KOPT-K1 (cell line): ENCODE measurements around the gene CCDC40.
A peak's percentile ranks its signal among the peaks of the same experiment; 100 is the strongest.
"Not testable (repeated sequence)": the region's sequence is repeated elsewhere in the genome, so short reads cannot be mapped to it uniquely, and the experiment has no call there.

Experiments used
- H3K27ac ChIP-seq: fragments of 200-600 bp; sonication (generic); 2 replicates; pipeline ENCODE4 v1.5.1; 2016; ENCODE audit warnings: antibody characterized with exemption, mild to moderate bottlenecking, low read depth, low read length; ENCODE audit not compliant: poor library complexity, severe bottlenecking
- H3K36me3 ChIP-seq: fragments of 200-600 bp; sonication (generic); 2 replicates; pipeline ENCODE4 v1.5.1; 2017; ENCODE audit warnings: antibody characterized with exemption, mild to moderate bottlenecking, low read length, moderate library complexity; ENCODE audit not compliant: insufficient read depth
- H3K9me3 ChIP-seq: fragments of 200-600 bp; sonication (generic); 2 replicates; pipeline ENCODE4 v1.5.1; 2017; ENCODE audit warnings: antibody characterized with exemption, low read length, mild to moderate bottlenecking; ENCODE audit not compliant: insufficient read depth, poor library complexity, severe bottlenecking

Gene CCDC40

GRCh38 chr17:79994228-79994569 lies 42.2 kb upstream of the CCDC40 start:
- H3K36me3 ChIP-seq, H3K9me3 ChIP-seq: not testable (repeated sequence)
- H3K27ac ChIP-seq: peak overlapping the region; percentile 73

- no peak overlapping the region for H3K27ac ChIP-seq
- no peaks in the 10 kb centered on the region for H3K36me3 ChIP-seq
- no peaks in the 10 kb centered on the region for H3K9me3 ChIP-seq
These were observed 41.8 kb upstream of the CCDC40 start for GRCh38 chr17:79994602-79995001.

GRCh38 chr17:79995696-79996095 lies 40.7 kb upstream of the CCDC40 start:
- H3K27ac ChIP-seq: peak overlapping the region; percentile 94
- no peaks in the 10 kb centered on the region for H3K9me3 ChIP-seq
- no peaks in the 10 kb centered on the region for H3K36me3 ChIP-seq

- H3K27ac ChIP-seq: peak overlapping the region; percentile 94
- H3K36me3 ChIP-seq: no peaks in the 10 kb centered on the region
- H3K9me3 ChIP-seq: no peaks in the 10 kb centered on the region
These were observed 40.2 kb upstream of the CCDC40 start for GRCh38 chr17:79996291-79996690.

- Histone ChIP-seq H3K9me3 (no peaks in the 10 kb centered on the region), H3K36me3 (no peaks in the 10 kb centered on the region), H3K27ac (peak overlapping the region; percentile 94)
These were observed 39.3 kb upstream of the CCDC40 start for GRCh38 chr17:79997011-79997660.

- H3K9me3 ChIP-seq: no peaks in the 10 kb centered on the region
- no peaks in the 10 kb centered on the region for H3K36me3 ChIP-seq
- H3K27ac ChIP-seq: peak overlapping the region; percentile 3
These were observed 36.3 kb upstream of the CCDC40 start for GRCh38 chr17:80000136-80000535.

GRCh38 chr17:80000981-80001775 lies 35.3 kb upstream of the CCDC40 start:
- no peak overlapping the region for H3K27ac ChIP-seq
- no peaks in the 10 kb centered on the region for H3K9me3 ChIP-seq
- no peaks in the 10 kb centered on the region for H3K36me3 ChIP-seq

- H3K36me3 ChIP-seq: no peaks in the 10 kb centered on the region
- no peaks in the 10 kb centered on the region for H3K9me3 ChIP-seq
- no peak overlapping the region for H3K27ac ChIP-seq
These were observed 34.3 kb upstream of the CCDC40 start for GRCh38 chr17:80002070-80002641.

GRCh38 chr17:80002690-80003490 lies 33.6 kb upstream of the CCDC40 start:
- Histone ChIP-seq H3K27ac (no peak overlapping the region), H3K9me3 (no peaks in the 10 kb centered on the region), H3K36me3 (no peaks in the 10 kb centered on the region)

GRCh38 chr17:80003969-80004368 lies 32.5 kb upstream of the CCDC40 start:
- no peaks in the 10 kb centered on the region for H3K36me3 ChIP-seq
- H3K27ac ChIP-seq: no peak overlapping the region
- no peaks in the 10 kb centered on the region for H3K9me3 ChIP-seq

GRCh38 chr17:80005360-80006338 lies 30.8 kb upstream of the CCDC40 start:
- Histone ChIP-seq H3K9me3 (no peaks in the 10 kb centered on the region), H3K36me3 (no peaks in the 10 kb centered on the region), H3K27ac (no peak overlapping the region)

- H3K27ac ChIP-seq: no peak overlapping the region
- no peaks in the 10 kb centered on the region for H3K36me3 ChIP-seq
- no peaks in the 10 kb centered on the region for H3K9me3 ChIP-seq
These were observed 30.1 kb upstream of the CCDC40 start for GRCh38 chr17:80006339-80006720.

- Histone ChIP-seq H3K27ac (no peak overlapping the region), H3K9me3 (no peaks in the 10 kb centered on the region), H3K36me3 (no peaks in the 10 kb centered on the region)
These were observed 29.4 kb upstream of the CCDC40 start for GRCh38 chr17:80006811-80007752.
